CD4-positive, alpha-beta memory T cell (primary cell): ENCODE results near the gene CST7. TPM values are rescaled to one million over a fixed set of nuclear protein-coding genes. Genes with fewer than 3 reads are reported as not detected.

Source experiments
- polyA plus RNA-seq, 2 donors: library from polyadenylated mRNA; unstranded; fragments of 300-500 nt; fragmentation: Illumina TruSeq; gene quantifications; one replicate each; pipeline ENCODE4 v1.2.3, GENCODE V29; 2021
- total RNA-seq, 2 experiments: library from RNA; stranded (reverse); gene quantifications; one replicate each; pipeline ENCODE4 v1.2.3, GENCODE V29; 2021

Gene CST7
- total and polyA plus RNA-seq, 4 experiments from 2014 or later = 23.2 to 62.8 (median 40.5) TPM

Other genes with a start within 250 kb of the CST7 start
- gene APMAP, start 43.5 kb downstream of the CST7 start, total RNA-seq = 10 to 100 TPM; 48.4 to 50.0 TPM
- gene APMAP, start 43.5 kb downstream of the CST7 start, polyA plus RNA-seq = 100 to 1,000 TPM in 1 of 2 donors, 10 to 100 TPM in 1; 70.7 to 130 TPM
- gene ACSS1, start 108.9 kb downstream of the CST7 start, total RNA-seq = 10 to 100 TPM; 55.4 to 56.5 TPM
- gene ACSS1, start 108.9 kb downstream of the CST7 start, polyA plus RNA-seq = 10 to 100 TPM; 44.6 to 47.2 TPM
- not detected for gene VSX1, start 132.9 kb downstream of the CST7 start, total RNA-seq
- not detected for gene VSX1, start 132.9 kb downstream of the CST7 start, polyA plus RNA-seq
- 10 to 100 TPM; 90.2 to 94.3 TPM for gene ENTPD6, start 246.4 kb downstream of the CST7 start, total RNA-seq
- gene ENTPD6, start 246.4 kb downstream of the CST7 start, polyA plus RNA-seq = 10 to 100 TPM; 42.1 to 45.8 TPM